Spinal cord (tissue), 10 donors: ENCODE measurements around the gene USP10. TPM values are rescaled to one million over a fixed set of nuclear protein-coding genes. Genes with fewer than 3 reads are reported as not detected.
"Not testable (repeated sequence)": the region's sequence is repeated elsewhere in the genome, so short reads cannot be mapped to it uniquely, and the experiment has no call there.

ENCODE experiments used
- DNase-seq, 6 donors: peaks; one replicate each; pipeline versions ENCODE4 v3.0.0 to v3.0.0-alpha.2; 2013 to 2015; ENCODE audit warnings: low spot score in 6 of 6, low read depth in 4 of 6
- H3K27ac ChIP-seq: one replicate; pipeline ENCODE4 v1.5.1; 2013; ENCODE audit warnings: low read depth, low read length, control low read depth
- H3K27me3 ChIP-seq: one replicate; pipeline ENCODE4 v1.6.1; 2013; ENCODE audit warnings: low read length; ENCODE audit not compliant: control insufficient read depth, insufficient read depth
- H3K36me3 ChIP-seq: one replicate; pipeline ENCODE4 v1.6.1; 2013; ENCODE audit warnings: low read length; ENCODE audit not compliant: control insufficient read depth, insufficient read depth
- H3K4me1 ChIP-seq: one replicate; pipeline ENCODE4 v1.6.1; 2013; ENCODE audit warnings: low read length; ENCODE audit not compliant: control insufficient read depth, insufficient read depth
- H3K4me3 ChIP-seq: one replicate; pipeline ENCODE4 v1.5.1; 2013; ENCODE audit warnings: low read depth, low read length, control low read depth
- H3K9me3 ChIP-seq: one replicate; pipeline ENCODE4 v1.6.1; 2013; ENCODE audit warnings: low read length; ENCODE audit not compliant: control insufficient read depth, insufficient read depth
- WGBS: methylation state at CpG from one replicate; pipeline ENCODE4 v1.1.5; 2013; ENCODE audit warnings: missing lambda C conversion rate; ENCODE audit not compliant: insufficient coverage; 5-methylcytosine and 5-hydroxymethylcytosine counted together
- polyA plus RNA-seq, 2 donors: library from polyadenylated mRNA; unstranded; fragments of 120-200 nt; gene quantifications; one replicate each; pipeline ENCODE4 v1.2.1, GENCODE V29; 2013; ENCODE audit not compliant: insufficient read length in 2 of 2
- total RNA-seq, 2 donors: library from RNA; depleted of rRNA in 1 of 2; stranded (reverse); fragments of 120-200 nt in 1 of 2; fragments of >200 nt in 1 of 2; gene quantifications; one replicate each; pipeline versions ENCODE4 v1.2.3 to v1.2.4, GENCODE V29; 2013 to 2014
- donor health status: healthy.

The USP10 gene
- total and polyA plus RNA-seq, 4 donors = 41.5 to 108 (median 70.2) TPM

DNA sequence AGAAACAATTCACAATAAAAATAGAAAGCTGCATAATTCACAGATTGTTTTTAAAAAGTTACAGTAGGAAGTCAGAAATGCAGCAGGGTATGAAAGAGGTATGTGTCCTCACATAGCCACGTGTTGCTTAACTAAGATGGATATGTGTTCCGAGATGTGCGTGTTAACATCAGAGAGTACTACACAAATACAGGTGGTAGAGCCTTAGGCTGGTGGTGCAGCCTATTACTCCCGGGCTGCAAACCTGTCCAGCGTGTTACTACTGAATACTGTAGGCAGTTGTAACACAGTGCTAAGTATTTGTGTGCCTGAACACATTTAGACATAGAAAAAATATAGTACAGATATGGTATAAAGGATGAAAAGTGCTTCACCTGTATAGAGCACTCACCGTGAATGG lies 46.4 kb downstream of the USP10 start:
- H3K36me3 ChIP-seq = peaks cover 11% of the 10 kb centered on the region
- 74% methylated on average over 3 of the region's 6 CpGs for WGBS
- no peaks in the 10 kb centered on the region for H3K27me3 ChIP-seq
- H3K27ac ChIP-seq = no peak overlapping the region
- H3K4me3 ChIP-seq = no peak overlapping the region
- DNase-seq = no peak
- peaks cover 29% of the 10 kb centered on the region for H3K4me1 ChIP-seq
- H3K9me3 ChIP-seq = no peaks in the 10 kb centered on the region

DNA sequence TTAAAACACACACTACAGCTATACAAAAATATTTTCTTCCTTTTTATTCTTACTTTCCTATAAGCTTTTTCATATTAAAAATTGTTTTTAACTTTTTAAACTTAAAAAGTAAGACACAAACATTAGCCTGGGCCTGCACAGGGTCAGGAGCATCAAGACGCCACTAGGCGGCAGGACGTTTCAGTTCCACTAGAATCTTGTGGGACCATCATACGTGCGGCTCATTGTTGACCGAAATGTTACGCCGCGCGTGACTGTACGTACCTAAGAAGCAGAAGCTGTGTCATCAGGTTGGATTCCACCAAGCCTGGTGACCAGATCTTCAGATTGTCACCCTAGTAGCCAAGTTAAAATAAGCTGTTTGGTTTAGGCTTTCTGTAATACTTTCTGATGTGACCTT lies 47.1 kb downstream of the USP10 start:
- Histone ChIP-seq H3K4me1 (peaks cover 23% of the 10 kb centered on the region), H3K4me3 (no peak overlapping the region), H3K27ac (no peak overlapping the region), H3K9me3 (no peaks in the 10 kb centered on the region), H3K36me3 (peaks cover 11% of the 10 kb centered on the region), H3K27me3 (no peaks in the 10 kb centered on the region)
- DNase-seq = no peak
- WGBS = 95% methylated on average over 11 of the region's 11 CpGs

DNA sequence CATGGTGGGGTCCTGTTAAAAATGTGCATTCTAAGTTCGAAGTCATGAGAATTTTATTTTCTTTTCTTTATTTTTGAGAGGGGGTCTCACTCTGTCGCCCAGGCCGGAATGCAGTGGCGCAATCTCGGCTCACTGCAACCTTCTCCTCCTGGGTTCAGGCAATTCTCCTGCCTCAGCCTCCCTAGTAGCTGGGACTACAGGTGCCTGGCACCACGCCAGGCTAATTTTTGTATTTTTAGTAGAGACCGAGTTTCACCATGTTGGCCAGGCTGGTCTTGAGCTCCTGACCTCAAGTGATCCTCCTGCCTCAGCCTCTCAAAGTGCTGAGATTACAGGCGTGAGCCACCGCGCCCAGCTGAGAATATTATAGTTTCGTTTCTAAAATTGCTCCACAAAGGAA lies 48.4 kb downstream of the USP10 start:
- DNase-seq, H3K27ac ChIP-seq, H3K9me3 ChIP-seq, H3K4me3 ChIP-seq, H3K27me3 ChIP-seq: not testable (repeated sequence)
- Histone ChIP-seq H3K36me3 (peaks cover 11% of the 10 kb centered on the region), H3K4me1 (peaks cover 12% of the 10 kb centered on the region)
- WGBS = 91% methylated on average over 4 of the region's 11 CpGs

DNA sequence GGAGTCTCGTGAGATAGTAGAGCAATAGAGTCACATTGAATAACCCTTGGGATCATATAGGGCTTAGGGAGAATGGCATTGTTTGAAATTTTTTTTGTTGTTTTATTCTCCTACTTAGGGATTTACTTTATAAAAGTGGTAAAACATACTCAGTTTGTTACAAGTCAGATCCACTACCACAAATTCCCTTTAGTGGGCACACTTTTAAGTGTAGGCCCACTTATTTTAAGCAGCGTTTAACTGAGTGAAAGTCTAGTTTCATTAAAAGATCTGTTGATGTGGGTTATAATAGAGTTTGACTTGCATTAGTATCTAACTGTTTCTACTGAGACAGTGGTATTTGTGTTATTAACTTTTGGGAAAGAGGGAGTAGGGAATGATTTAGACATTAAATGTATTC lies 49.3 kb downstream of the USP10 start:
- no peaks in the 10 kb centered on the region for H3K9me3 ChIP-seq
- 83% methylated on average over 1 of the region's 2 CpGs for WGBS
- DNase-seq = no peak
- peaks cover 11% of the 10 kb centered on the region for H3K36me3 ChIP-seq
- H3K27me3 ChIP-seq = no peaks in the 10 kb centered on the region
- no peak overlapping the region for H3K4me3 ChIP-seq
- H3K27ac ChIP-seq = no peak overlapping the region
- peaks cover 12% of the 10 kb centered on the region for H3K4me1 ChIP-seq

DNA sequence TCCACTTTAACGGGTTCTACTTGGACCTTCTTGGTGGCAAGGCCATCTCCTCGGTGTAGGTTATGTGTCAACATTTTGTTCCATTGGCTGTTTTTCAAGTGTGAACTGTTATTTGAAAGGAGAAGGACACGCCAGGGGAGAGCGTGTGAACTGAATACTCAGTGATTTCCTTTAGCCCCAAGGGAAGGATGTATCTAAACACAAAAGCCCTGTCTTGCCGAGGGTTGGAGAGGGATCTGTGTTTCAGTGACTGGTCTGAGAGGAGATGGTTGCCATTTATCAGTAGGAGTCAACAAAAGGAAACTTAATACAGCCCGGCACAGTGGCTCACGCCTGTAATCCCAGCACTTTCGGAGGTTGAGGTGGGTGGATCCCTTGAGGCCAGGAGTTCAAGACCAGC lies 50.0 kb downstream of the USP10 start:
- Histone ChIP-seq H3K36me3 (peaks cover 10% of the 10 kb centered on the region), H3K27ac (peak overlapping the region; percentile 55), H3K9me3 (no peaks in the 10 kb centered on the region), H3K4me3 (no peak overlapping the region), H3K4me1 (peaks cover 15% of the 10 kb centered on the region), H3K27me3 (no peaks in the 10 kb centered on the region)
- DNase-seq = peak in 2 of 6 donors; percentile 67 to 76
- WGBS = 36% methylated on average over 5 of the region's 8 CpGs

DNA sequence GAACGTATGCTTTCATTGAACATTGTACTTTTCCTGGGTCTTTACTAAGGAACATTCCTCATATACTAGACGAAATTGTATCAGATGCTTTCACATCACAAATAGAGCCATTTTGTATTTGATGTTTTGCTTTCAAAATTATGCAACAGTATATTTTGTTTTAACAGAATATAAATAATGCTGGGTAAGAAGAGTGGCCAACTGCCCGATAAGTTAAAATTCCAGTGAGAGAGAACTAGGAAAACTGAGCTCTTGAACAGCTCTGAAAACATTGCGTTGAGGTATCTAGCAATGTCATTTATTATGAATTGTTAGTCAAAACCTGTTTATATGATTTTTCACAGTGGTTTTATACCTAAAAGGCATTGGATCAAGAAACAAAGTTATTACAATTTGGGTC lies 50.8 kb downstream of the USP10 start:
- Histone ChIP-seq H3K4me3 (no peak overlapping the region), H3K27me3 (no peaks in the 10 kb centered on the region), H3K36me3 (peaks cover 7% of the 10 kb centered on the region), H3K27ac (no peak overlapping the region), H3K4me1 (peaks cover 14% of the 10 kb centered on the region), H3K9me3 (no peaks in the 10 kb centered on the region)
- 80% methylated on average over 1 of the region's 4 CpGs for WGBS
- no peak for DNase-seq

DNA sequence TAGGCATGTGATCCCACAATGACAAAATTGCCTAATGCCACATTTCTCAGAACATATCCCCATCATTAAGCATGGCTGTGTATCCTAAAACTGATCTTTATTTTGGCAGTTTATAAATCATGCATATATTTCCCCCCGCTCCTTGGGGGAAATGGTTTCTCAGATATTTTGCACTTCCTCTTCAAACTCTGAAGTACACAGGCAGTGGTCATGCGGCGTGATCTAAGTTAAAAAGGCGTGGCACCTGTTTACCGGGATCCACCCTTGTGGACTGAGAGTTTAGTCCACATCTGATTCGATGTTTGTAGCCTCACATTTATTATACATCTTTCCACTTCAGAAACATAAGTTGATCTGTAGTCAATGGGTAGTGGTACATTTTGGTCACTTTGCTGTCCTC lies 51.4 kb downstream of the USP10 start:
- no CpG with 5 or more reads among the region's 6 CpGs for whole genome bisulfite sequencing
- no peaks in the 10 kb centered on the region for H3K27me3 ChIP-seq
- no peaks in the 10 kb centered on the region for H3K9me3 ChIP-seq
- H3K4me3 ChIP-seq = no peak overlapping the region
- no peak for DNase-seq
- H3K4me1 ChIP-seq = peaks cover 14% of the 10 kb centered on the region
- H3K27ac ChIP-seq = no peak overlapping the region
- peaks cover 7% of the 10 kb centered on the region for H3K36me3 ChIP-seq

DNA sequence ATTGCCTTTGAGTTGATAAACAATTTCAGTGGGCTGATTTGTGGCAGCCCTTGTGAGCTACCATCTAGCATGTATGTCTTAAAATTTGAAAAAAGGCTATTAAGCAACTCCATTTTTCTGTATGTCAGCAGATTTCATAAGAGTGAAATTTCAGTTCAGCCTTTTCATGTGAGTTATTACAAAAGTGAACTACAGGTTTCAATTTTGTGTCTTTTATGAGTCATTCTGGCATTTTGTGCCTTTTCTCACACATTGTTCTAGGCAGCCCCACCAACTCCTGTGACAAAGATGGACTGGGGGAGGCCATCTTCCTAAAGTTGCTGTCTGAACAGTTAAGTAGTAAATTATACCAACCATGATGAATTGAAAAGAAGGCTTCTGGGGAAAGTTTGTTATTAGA lies 52.1 kb downstream of the USP10 start:
- no peaks in the 10 kb centered on the region for H3K27me3 ChIP-seq
- no peak overlapping the region for H3K27ac ChIP-seq
- H3K36me3 ChIP-seq = peaks cover 6% of the 10 kb centered on the region
- no peaks in the 10 kb centered on the region for H3K9me3 ChIP-seq
- peaks cover 14% of the 10 kb centered on the region for H3K4me1 ChIP-seq
- no peak overlapping the region for H3K4me3 ChIP-seq
- DNase-seq = no peak

DNA sequence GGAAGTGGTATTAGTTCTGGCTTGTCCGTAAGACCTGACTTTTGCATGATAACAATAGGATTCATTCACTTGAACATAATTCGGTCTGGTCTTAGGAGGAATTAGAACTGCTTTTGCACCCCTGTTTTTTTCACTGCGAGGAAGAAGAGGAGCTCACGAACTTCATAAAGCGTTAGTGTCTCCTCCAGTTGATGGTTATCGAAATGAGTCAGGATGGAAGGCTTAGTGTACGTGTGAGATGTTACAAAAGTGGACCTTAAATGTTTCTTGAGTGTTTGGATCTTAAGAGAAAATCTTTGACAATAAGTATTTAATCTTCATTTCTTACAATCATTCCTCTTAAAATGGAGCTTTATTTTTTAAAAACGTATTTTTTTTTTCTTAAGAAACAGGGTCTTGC lies 52.8 kb downstream of the USP10 start:
- WGBS = 87% methylated on average over 3 of the region's 8 CpGs
- H3K4me1 ChIP-seq = peaks cover 14% of the 10 kb centered on the region
- no peak for DNase-seq
- no peak overlapping the region for H3K4me3 ChIP-seq
- no peaks in the 10 kb centered on the region for H3K27me3 ChIP-seq
- no peaks in the 10 kb centered on the region for H3K9me3 ChIP-seq
- H3K36me3 ChIP-seq = peaks cover 3% of the 10 kb centered on the region
- no peak overlapping the region for H3K27ac ChIP-seq

DNA sequence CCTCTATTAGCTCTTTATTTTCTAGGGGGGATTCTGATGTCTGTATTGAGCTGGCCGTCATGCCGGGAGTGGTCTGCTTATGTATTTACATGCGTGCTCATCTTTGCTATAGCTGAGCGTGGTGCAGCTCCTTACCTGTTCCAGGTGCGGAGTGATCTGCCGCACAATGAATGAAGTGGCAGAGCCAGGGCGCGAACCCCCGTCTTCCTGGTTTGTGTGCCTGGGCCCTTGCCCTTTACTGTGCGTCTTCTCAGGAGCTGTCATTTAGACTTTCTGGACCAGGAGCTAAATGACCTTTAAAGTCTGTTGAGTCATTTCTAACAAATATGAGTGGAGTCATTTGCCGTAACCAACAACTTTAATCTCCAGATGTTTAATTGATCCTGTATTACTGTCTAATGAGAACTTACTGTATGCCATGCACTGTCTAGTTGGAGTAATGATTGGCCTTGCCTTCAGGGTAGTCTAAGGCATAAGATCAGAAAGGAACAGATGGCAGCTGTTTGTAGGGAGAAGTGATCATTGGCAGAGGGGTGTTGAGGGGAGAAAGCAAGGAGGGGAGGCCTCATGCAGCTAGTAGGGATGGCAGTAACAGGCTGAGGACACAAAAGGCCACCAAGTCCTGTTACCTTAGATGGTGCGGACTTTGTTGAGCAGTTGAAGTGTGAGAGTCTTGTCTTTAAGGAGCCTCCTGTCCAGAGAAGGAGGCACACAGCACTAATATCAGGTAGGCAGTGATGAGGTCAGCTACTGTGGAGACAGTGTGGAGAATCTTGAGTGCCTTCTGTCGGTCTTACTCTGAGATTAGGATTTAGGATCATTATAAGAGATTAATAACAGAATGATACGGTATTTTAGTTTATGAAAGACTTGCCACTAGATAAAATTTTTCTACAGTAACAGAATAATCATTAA lies 53.9 kb downstream of the USP10 start:
- Histone ChIP-seq H3K27ac (no peak overlapping the region), H3K36me3 (peaks cover 3% of the 10 kb centered on the region), H3K9me3 (no peaks in the 10 kb centered on the region), H3K27me3 (no peaks in the 10 kb centered on the region), H3K4me1 (peaks cover 14% of the 10 kb centered on the region), H3K4me3 (no peak overlapping the region)
- 94% methylated on average over 11 of the region's 14 CpGs for WGBS
- DNase-seq = peak in 1 of 6 donors; percentile 49
